GM21447 (cell line): ENCODE data around the gene SLC25A21.

Experiments
- ATAC-seq: cut with Tn5 transposase; IDR thresholded peaks from one replicate; pipeline ENCODE4 v1.9.1; 2021; ENCODE audit not compliant: unreplicated experiment

SLC25A21 gene

DNA sequence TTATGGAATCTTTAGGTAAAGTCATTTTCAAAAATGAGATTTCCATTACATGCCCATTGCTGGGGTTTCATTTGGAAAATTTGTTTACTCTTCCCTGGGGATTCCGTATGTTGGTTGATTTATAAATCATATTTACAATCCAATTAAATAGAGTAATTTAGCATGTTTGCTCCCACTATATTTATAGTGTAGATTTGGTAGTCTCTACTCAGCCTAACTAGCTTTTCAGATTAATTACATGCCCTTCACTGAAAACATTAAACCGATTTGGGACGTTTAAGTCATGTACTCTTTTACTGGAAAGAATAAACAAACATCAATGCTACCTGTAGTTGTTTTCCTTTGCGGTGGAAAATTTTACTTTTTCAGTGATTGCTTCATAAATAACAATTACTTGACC lies 500.3 kb downstream of the SLC25A21 start:
- ATAC-seq, result no peak

GRCh38 chr14:36671149-36671548 lies 501.3 kb downstream of the SLC25A21 start:
- ATAC-seq, result no peak

GRCh38 chr14:36667679-36668078 lies 504.7 kb downstream of the SLC25A21 start:
- ATAC-seq, result no peak

DNA sequence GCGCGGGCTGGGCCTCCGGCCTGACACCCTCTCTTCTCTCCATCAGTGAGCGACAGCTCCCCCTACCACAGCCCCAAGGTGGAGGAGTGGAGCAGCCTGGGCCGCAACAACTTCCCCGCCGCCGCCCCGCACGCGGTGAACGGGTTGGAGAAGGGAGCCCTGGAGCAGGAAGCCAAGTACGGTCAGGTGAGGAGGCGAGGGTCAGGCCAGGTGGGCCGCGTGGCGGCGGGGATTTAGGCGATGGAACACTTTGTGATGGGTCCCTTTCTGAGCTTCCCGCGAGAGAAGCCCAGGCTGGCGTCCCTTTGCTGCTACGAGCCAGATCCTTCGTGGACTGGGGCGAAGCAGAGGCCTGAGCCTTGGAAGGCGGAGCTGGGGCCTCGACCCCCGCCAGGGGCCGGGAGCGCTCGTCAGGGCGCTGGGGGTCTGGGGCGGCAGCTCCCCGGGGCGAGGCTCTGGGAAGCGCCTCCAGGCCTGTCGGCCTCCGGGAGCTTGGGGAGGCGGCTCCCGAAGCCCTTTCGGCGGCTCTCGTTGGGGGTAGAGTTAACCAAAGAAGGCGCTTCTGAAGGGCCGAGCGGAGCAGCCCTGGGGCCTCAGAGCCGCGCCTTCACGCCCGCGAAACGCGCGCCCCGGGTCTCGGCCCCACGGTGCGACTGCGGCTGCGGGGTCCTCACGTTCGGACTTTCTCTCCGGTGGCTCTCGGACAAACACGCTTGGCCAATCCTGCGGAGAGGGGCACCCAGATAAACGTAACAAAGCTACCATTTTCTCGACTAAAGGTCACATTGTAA lies 505.8 kb downstream of the SLC25A21 start:
- no peak for ATAC-seq

- no peak for ATAC-seq
These were observed 506.5 kb downstream of the SLC25A21 start for GRCh38 chr14:36665887-36666415.

GRCh38 chr14:36664322-36665193 lies 507.8 kb downstream of the SLC25A21 start:
- no peak for ATAC-seq

DNA sequence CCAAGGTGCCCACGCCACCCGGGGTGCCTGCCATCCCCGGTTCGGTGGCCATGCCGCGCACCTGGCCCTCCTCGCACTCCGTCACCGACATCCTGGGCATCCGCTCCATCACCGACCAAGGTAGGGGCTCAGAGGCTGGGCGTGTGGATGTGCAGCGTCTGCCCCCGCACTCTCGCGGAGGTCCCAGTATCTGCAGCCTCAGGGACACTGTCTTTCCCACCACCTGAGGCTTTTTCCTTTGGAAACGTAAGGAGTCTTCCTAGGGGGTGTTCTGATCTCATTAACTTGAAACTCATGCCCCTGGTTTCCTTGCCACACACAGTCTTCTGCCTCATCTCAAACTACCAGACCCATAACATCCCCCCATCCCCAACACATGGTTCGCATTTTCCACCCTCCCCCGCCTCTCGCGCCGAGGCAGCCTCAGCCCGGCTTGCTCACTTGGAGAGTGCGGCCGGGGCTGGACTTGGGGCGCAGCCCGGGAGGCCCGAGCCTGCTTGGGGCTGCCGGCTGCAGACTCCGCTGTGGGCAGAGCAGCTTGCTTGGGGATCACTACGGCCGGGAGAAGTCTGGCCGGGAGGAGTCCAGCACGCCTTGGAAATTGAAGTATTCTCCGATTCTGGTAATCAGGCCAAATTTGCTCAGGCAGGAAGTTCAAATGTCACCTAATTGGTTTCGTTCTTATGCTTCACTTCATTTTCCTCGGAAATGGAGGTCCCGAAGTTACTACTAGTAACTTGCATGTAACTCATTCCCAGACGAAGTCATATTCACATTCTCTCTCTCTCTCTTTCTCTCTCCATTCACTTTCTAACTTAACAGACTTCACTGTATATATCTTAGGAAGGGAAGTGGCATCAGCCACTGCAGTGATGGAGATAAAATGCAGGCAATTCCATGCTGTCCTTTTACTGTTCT lies 508.7 kb downstream of the SLC25A21 start:
- ATAC-seq, result no peak

GRCh38 chr14:36662543-36663403 lies 509.6 kb downstream of the SLC25A21 start:
- ATAC-seq, result no peak

GRCh38 chr14:36662258-36662542 lies 510.2 kb downstream of the SLC25A21 start:
- ATAC-seq, result no peak

DNA sequence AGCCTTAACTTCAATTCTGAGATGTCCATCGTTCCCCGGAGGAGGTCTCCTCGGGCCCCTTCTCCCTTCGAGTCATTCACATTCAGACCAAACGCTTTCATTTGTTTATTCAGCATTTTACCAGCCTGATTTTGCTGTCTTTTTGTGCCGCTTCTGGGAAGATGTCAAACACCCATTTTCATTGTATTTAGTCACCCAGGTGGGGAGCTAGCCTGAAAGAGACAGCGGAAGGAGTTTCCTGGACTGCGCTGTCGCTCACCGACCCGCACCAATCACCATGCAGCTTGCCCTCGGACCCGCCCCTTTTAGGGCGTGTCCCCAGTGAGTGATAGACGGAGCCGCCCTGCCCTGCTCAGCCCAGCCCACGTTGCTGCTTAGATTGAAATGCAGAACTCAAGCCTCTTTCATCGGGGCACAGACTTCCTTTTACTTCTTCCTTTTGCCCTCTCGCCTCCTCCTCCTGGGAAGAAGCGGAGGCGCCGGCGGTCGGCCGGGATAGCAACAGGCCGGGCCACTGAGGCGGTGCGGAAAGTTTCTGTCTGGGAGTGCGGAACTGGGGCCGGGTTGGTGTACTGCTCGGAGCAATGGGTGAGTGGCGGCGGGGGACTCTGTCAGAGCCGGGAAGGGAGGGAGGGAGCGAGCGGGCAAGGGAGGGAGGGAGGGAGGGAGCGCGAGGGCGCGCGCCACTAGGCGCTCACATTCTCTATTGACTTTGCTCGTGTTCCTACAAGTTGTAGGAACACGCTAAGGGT lies 510.7 kb downstream of the SLC25A21 start, which contains the start of gene PAX9:
TSS of gene PAX9 (plus strand) at position 355 of the 752 bp plus-strand sequence. CDS start at position 585, 230 bp downstream.
- peak; percentile 86 for ATAC-seq

DNA sequence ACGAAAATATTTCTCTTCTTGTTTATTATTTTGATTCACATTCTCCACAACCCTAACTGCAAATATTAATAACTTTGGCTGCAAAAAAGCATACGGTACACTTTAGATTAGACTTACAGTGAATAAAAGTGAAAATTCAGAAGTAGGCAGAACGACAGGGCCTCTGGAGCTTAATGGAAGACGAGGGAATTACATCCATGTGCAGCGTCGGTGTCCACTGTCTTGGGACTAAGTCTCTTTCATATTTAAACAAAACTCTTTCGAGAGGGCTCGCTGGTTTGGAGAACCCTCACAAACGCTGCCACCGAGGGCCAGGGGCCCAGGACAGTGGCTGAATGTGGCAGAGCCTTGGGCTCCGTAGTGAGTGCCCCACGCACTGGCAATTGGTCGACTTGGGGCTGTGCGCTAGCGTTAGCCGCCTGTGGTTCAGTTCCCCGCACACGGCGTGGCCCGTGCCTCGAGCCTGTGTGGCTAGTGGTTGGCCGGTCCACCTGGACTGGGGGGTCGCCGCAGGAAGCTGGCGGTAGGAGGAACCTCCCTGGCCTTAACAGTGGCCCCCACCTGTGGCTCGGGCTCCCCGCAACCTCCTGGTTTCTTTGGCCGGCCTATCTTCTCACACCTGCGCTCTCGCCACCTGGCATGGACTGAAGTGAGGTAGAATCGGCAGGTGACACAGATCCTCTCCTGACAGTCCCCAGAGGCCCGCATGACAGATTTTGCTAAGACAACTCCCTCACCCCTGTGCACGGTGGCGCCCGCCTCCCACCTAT lies 511.5 kb downstream of the SLC25A21 start:
- no peak for ATAC-seq

- no peak for ATAC-seq
These were observed 512.3 kb downstream of the SLC25A21 start for GRCh38 chr14:36659822-36660735.

GRCh38 chr14:36659010-36659821 lies 513.2 kb downstream of the SLC25A21 start:
- ATAC-seq, result no peak

DNA sequence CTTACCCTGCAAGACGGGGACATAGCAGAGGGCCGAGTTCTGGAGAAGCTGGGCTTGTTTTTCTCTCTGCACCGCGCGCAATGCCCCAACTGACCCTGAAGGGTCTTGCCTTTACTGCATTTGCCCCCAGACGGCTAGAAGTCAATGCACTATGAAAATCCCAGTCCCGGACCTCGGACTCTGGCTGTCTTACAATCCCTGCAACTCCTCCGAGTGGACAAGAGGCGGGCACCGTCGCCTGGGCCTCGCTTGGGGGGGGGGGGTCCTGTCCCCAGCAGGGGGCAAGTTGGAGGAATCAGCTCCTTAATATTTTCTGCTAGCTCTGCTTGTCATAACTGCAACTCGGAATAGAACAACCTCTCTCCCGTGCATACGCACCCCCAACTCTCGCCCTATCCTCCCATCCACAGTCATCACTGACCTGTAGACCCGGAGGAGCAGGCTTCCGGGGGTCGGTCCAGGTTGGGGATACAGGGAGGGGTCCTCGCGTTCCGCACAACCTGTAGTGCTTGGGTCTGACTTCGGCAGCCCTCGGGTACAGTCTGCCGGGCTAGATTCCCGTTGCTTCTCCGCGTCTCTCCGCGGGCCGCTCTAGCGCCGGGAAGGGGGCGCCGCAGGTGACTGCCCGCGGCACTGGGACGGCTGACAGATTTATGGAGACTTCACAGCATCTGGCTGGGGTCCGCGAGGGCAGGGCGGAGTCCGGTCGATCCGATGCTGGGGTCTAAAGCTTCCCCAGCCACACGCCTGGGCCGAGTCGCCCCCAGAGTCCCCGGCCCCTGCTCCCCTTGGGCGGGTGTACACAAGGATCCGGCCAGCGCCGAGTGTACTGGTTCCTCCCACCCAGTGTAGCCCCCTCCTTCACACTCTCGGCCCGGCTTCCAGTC lies 514.0 kb downstream of the SLC25A21 start:
- no peak for ATAC-seq

GRCh38 chr14:36657399-36658122 lies 514.8 kb downstream of the SLC25A21 start:
- ATAC-seq, result no peak
